Stimulated activated CD8-positive, alpha-beta memory T cell treated with anti-CD3 and anti-CD28 coated beads, Interleukin-2, amount 100 ng/mL, for 48 hours (primary cell): Measurements from ENCODE around the gene MAP3K20.
A peak's percentile ranks its signal among the peaks of the same experiment; 100 is the strongest.
"Not testable (repeated sequence)": the region's sequence is repeated elsewhere in the genome, so short reads cannot be mapped to it uniquely, and the experiment has no call there.

Source experiments
- DNase-seq, 2 donors: peaks; one replicate each; pipeline ENCODE4 v3.0.0-alpha.2; 2020; ENCODE audit warnings: low read depth in 2 of 2

MAP3K20 gene

GRCh38 chr2:173199294-173199693 is 123.6 kb downstream of the MAP3K20 start:
- DNase-seq: no peak

- no peak for DNase-seq
These were observed 126.9 kb downstream of the MAP3K20 start for GRCh38 chr2:173202570-173202969.

- no peak for DNase-seq
These were observed 128.7 kb downstream of the MAP3K20 start for GRCh38 chr2:173204316-173204715.

GRCh38 chr2:173205375-173205774 is 129.7 kb downstream of the MAP3K20 start:
- no peak for DNase-seq

- not testable (repeated sequence) for DNase-seq
These were observed 131.5 kb downstream of the MAP3K20 start for GRCh38 chr2:173207124-173207523.

GRCh38 chr2:173210270-173211196 is 134.9 kb downstream of the MAP3K20 start:
- DNase-seq: peak in 1 of 2 donors; percentile 23

GRCh38 chr2:173213181-173213580 is 137.5 kb downstream of the MAP3K20 start:
- no peak for DNase-seq

- DNase-seq: no peak
These were observed 138.6 kb downstream of the MAP3K20 start for GRCh38 chr2:173214213-173214612.

- DNase-seq: no peak
These were observed 139.7 kb downstream of the MAP3K20 start for GRCh38 chr2:173215316-173215715.

GRCh38 chr2:173216051-173216450 is 140.4 kb downstream of the MAP3K20 start:
- DNase-seq: no peak

- no peak for DNase-seq
These were observed 141.0 kb downstream of the MAP3K20 start for GRCh38 chr2:173216668-173217067.

- no peak for DNase-seq
These were observed 141.6 kb downstream of the MAP3K20 start for GRCh38 chr2:173217116-173217840.

GRCh38 chr2:173218326-173219056 is 142.8 kb downstream of the MAP3K20 start:
- DNase-seq: no peak

- no peak for DNase-seq
These were observed 145.6 kb downstream of the MAP3K20 start for GRCh38 chr2:173221132-173221695.

GRCh38 chr2:173221937-173222594 is 146.4 kb downstream of the MAP3K20 start:
- no peak for DNase-seq

GRCh38 chr2:173223871-173224270 is 148.2 kb downstream of the MAP3K20 start:
- DNase-seq: no peak

GRCh38 chr2:173226899-173227698 is 151.5 kb downstream of the MAP3K20 start:
- no peak for DNase-seq

- DNase-seq: no peak
These were observed 153.4 kb downstream of the MAP3K20 start for GRCh38 chr2:173229086-173229485.

GRCh38 chr2:173230181-173230580 is 154.5 kb downstream of the MAP3K20 start:
- DNase-seq: no peak

GRCh38 chr2:173231042-173231441 is 155.4 kb downstream of the MAP3K20 start:
- DNase-seq: no peak
